Panc1 (cell line): ENCODE data around the gene BARHL1.

ENCODE experiments used
- POLR2AphosphoS5 ChIP-seq: IDR thresholded peaks from 2 replicates; pipeline ENCODE4 v1.6.1; 2012; ENCODE audit warnings: mild to moderate bottlenecking, low read depth, low read length, moderate library complexity
- SIN3A ChIP-seq: IDR thresholded peaks from 2 replicates; pipeline ENCODE4 v1.6.1; 2012; ENCODE audit warnings: low read depth, mild to moderate bottlenecking, low read length, moderate library complexity, borderline replicate concordance; ENCODE audit not compliant: insufficient read depth
- TCF7L2 ChIP-seq: IDR thresholded peaks from 2 replicates; pipeline ENCODE4 v1.6.1; 2011; ENCODE audit warnings: mild to moderate bottlenecking, low read depth, low read length, inconsistent platforms
- TF ChIP-seq, protein P1 (sequence below): fragments of 450-650 bp; IDR thresholded peaks from 2 replicates; pipeline ENCODE4 v1.5.1; 2017; ENCODE audit warnings: mild to moderate bottlenecking
- TF ChIP-seq, protein P2 (sequence below), 2 experiments: IDR thresholded peaks; 2 replicates each; pipeline ENCODE4 v1.6.1; 2011 to 2012; ENCODE audit warnings: low read depth in 2 of 2, control low read depth in 1 of 2, low read length in 1 of 2, mild to moderate bottlenecking in 1 of 2, moderate library complexity in 1 of 2; ENCODE audit not compliant: insufficient read depth in 1 of 2

DNA sequence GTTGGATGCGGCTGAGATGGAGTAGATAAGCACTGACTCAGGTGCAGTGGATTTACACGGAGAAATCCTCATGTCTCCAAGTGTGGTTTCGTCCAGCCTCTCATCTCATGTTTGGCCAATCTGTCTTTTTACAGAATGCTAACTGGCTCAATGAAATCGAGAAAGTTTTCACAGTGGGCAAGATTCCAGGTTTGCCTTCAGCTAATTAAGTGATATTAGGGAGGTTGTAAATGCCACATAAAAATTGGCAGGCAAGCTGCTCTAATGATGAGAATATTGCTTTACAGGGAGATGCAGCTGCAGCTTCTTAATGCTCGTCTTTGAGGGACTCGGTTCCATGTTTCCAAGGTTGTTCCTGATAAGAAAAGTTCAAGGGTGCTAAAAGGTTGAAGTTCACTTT lies 23.7 kb downstream of the BARHL1 start:
- TF ChIP-seq, protein P1, sequence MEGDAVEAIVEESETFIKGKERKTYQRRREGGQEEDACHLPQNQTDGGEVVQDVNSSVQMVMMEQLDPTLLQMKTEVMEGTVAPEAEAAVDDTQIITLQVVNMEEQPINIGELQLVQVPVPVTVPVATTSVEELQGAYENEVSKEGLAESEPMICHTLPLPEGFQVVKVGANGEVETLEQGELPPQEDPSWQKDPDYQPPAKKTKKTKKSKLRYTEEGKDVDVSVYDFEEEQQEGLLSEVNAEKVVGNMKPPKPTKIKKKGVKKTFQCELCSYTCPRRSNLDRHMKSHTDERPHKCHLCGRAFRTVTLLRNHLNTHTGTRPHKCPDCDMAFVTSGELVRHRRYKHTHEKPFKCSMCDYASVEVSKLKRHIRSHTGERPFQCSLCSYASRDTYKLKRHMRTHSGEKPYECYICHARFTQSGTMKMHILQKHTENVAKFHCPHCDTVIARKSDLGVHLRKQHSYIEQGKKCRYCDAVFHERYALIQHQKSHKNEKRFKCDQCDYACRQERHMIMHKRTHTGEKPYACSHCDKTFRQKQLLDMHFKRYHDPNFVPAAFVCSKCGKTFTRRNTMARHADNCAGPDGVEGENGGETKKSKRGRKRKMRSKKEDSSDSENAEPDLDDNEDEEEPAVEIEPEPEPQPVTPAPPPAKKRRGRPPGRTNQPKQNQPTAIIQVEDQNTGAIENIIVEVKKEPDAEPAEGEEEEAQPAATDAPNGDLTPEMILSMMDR = no peak
- no peak for TF ChIP-seq POLR2AphosphoS5
- no peak for TF ChIP-seq SIN3A
- TF ChIP-seq, protein P2, sequence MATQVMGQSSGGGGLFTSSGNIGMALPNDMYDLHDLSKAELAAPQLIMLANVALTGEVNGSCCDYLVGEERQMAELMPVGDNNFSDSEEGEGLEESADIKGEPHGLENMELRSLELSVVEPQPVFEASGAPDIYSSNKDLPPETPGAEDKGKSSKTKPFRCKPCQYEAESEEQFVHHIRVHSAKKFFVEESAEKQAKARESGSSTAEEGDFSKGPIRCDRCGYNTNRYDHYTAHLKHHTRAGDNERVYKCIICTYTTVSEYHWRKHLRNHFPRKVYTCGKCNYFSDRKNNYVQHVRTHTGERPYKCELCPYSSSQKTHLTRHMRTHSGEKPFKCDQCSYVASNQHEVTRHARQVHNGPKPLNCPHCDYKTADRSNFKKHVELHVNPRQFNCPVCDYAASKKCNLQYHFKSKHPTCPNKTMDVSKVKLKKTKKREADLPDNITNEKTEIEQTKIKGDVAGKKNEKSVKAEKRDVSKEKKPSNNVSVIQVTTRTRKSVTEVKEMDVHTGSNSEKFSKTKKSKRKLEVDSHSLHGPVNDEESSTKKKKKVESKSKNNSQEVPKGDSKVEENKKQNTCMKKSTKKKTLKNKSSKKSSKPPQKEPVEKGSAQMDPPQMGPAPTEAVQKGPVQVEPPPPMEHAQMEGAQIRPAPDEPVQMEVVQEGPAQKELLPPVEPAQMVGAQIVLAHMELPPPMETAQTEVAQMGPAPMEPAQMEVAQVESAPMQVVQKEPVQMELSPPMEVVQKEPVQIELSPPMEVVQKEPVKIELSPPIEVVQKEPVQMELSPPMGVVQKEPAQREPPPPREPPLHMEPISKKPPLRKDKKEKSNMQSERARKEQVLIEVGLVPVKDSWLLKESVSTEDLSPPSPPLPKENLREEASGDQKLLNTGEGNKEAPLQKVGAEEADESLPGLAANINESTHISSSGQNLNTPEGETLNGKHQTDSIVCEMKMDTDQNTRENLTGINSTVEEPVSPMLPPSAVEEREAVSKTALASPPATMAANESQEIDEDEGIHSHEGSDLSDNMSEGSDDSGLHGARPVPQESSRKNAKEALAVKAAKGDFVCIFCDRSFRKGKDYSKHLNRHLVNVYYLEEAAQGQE (IDR thresholded peaks at IDR 0.05; ENCODE audit: insufficient read depth in 1 of 2, low read depth in 2 of 2, low read length in 1 of 2) = no peak
- no peak for TF ChIP-seq TCF7L2
